NCI-H2029 treated with DMSO at 0.1 percent for 48 hours (cell line): ENCODE measurements around the gene DDC.
"Not testable (repeated sequence)": the region's sequence is repeated elsewhere in the genome, so short reads cannot be mapped to it uniquely, and the experiment has no call there.

Experiments
- DNase-seq: peaks from one replicate; lab custom pipeline; 2025; lab: John Stamatoyannopoulos, UW

Gene DDC

GRCh38 chr7:50480797-50481196 lies 84.4 kb downstream of the DDC start:
- DNase-seq = no peak

- peak; percentile 76 for DNase-seq
Measured at GRCh38 chr7:50479743-50480517, 85.3 kb downstream of the DDC start.

GRCh38 chr7:50477640-50478039 lies 87.6 kb downstream of the DDC start:
- DNase-seq = peak; percentile 56

GRCh38 chr7:50476953-50477625 lies 88.1 kb downstream of the DDC start:
- no peak for DNase-seq

GRCh38 chr7:50475340-50475739 lies 89.9 kb downstream of the DDC start:
- DNase-seq = no peak

GRCh38 chr7:50474382-50475160 lies 90.6 kb downstream of the DDC start:
- no peak for DNase-seq

GRCh38 chr7:50473531-50473930 lies 91.7 kb downstream of the DDC start:
- no peak for DNase-seq

GRCh38 chr7:50472427-50472826 lies 92.8 kb downstream of the DDC start:
- DNase-seq = no peak

GRCh38 chr7:50471970-50472369 lies 93.2 kb downstream of the DDC start:
- DNase-seq = no peak

GRCh38 chr7:50470250-50471163 lies 94.7 kb downstream of the DDC start:
- DNase-seq = no peak

GRCh38 chr7:50469181-50469580 lies 96.0 kb downstream of the DDC start:
- DNase-seq = no peak

GRCh38 chr7:50467817-50468610 lies 97.2 kb downstream of the DDC start:
- no peak for DNase-seq

GRCh38 chr7:50466815-50467585 lies 98.2 kb downstream of the DDC start:
- DNase-seq = no peak

GRCh38 chr7:50463035-50463434 lies 102.2 kb downstream of the DDC start:
- DNase-seq = no peak

GRCh38 chr7:50462361-50462760 lies 102.8 kb downstream of the DDC start:
- no peak for DNase-seq

GRCh38 chr7:50461695-50462094 lies 103.5 kb downstream of the DDC start:
- DNase-seq = no peak

GRCh38 chr7:50459183-50459582 lies 106.0 kb downstream of the DDC start:
- not testable (repeated sequence) for DNase-seq

GRCh38 chr7:50458651-50459050 lies 106.6 kb downstream of the DDC start:
- DNase-seq = not testable (repeated sequence)

- no peak for DNase-seq
Measured at GRCh38 chr7:50456371-50457123, 108.7 kb downstream of the DDC start.
